Fibroblast of peridontal ligament (primary cell): ENCODE measurements around the gene ZNF524.
"Not testable (repeated sequence)": the region's sequence is repeated elsewhere in the genome, so short reads cannot be mapped to it uniquely, and the experiment has no call there.

ENCODE experiments used
- DNase-seq: peaks from one replicate; pipeline ENCODE4 v3.0.0-alpha.2; 2010; ENCODE audit errors: extremely low read depth

ZNF524 gene

DNA sequence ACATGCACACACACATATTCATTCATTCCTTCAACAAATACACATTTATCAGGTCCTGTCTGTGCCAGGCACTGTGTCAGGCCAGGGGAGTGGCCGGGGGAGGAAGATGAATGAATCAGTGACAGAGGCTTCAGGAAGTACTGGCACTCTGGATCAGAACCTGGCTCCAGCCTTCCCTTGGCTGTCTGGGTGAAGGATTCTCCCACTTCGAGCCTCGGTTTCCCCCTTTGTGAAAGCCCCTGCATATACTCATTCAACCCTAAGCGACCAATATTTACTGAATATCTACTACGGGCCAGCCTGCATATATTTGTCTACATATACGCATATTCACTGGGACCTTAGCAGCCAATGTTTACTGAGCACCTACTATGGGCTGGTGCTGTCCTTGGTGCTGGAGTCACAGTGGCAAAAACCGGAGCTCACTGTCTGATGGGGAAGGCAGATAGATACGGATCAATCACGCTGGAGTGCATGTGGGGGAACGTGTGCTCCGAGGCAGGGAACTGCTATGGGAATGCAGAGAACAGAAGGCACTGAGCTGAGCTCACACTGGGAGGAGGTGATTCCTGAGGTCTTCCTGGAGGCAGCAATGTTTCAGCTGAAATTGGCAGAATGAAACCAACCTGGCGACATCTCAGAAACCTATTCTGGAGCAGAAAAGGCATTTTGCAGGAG, 18.8 kb upstream of the ZNF524 start:
- DNase-seq = no peak

DNA sequence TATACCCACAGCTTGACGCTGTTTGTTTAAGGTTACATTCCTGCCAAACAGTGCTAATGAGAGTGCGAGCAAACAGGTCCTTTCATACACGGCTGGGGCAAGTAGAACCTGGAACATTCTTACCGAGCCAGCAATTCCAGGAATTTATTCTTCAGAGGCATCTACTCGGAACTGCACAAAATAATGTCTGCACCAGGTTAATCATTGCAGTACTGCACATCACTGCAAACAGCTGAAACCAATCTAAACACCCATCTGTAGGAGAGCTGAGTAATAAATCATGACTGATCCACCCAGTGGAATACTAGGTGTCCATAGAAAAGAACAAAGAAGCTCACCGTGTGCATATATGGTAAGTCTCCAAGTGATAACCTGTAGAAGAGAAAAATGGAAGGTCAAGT, 18.3 kb upstream of the ZNF524 start:
- no peak for DNase-seq

DNA sequence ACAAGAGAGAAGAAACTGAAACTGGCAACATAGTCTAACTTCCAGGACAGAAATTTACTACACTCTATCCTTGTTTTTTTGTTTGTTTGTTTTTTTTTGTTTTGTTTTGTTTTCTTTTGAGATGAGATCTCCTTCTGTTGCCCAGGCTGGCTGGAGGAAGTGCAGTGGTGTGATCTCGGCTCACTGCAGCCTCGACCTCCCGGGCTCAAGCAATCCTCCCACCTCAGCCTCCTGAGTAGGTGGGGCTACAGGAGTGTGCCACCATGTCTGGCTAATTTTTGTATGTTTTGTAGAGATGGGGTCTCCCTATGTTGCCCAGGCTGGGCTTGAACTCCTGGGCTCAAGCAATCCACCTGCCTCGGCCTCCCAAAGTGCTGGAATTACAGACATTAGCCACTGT, 17.8 kb upstream of the ZNF524 start:
- not testable (repeated sequence) for DNase-seq

DNA sequence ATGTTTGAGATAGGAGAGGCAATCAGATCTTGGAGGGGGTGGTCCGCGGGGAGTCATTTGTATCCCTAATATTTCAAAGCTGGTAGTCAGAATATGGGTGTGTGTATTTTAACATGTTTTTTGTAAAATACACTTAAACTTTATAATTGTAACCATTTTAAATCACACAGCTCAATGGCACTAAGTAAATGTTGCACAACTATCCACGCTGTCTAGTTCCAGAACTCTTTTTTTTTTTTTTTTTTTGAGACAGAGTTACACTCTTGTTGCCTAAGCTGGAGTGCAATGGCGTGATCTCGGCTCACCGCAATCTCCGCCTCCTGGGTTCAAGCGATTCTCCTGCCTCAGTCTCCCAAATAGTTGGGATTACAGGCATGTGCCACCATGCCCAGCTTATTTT, 16.2 kb upstream of the ZNF524 start:
- not testable (repeated sequence) for DNase-seq

DNA sequence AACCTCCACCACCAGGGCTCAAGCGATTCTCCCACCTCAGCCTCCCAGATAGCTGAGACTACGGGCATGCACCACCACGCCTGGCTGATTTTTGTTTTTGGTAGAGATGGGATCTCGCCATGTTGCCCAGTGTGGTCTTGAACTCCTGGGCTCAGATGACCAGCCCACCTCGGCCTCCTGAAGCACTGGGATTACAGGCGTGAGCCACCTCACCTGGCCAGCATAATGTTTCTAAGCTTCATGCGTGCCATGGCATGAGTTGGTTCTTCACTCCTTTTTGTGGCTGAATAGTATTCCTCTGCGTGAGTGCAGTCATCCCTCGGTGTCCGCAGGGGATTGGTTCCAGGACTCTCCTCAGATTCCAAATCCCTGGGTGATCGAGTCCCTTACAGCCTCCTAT, 15.2 kb upstream of the ZNF524 start:
- DNase-seq = no peak

DNA sequence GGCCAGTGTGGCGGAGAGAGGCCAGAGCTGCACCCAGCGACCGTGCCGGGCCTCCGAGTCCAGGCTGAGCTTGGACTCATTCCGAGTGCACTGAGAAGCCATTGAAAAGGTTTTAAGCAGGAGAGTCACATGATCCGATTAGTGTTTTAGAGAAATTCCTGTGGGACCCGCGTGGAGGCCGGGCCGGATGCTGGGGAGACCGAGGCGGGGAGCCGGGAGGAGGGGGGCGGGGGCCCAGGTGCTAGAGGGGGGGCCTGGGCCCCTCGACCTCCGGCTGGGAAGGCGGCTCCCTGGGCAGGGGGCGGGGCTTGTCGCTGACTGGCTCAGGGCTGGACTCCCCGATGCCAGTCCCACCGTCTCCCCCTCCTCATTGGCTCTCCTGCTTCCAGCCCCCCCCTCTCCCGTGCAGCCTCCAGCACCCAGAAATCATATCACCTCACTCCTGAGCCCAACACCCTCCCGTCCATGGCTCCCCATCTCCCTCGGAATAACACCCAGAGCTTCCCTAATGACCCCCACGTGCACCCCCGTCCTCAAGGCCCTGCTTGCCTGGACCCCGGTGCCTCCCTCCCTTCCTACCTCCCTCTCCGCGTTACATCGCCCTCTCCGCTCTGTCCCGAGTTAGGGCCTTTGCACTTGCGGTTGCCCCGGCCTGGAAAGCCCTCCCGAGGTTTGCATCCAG, 14.3 kb upstream of the ZNF524 start:
- peak; percentile 40 for DNase-seq

DNA sequence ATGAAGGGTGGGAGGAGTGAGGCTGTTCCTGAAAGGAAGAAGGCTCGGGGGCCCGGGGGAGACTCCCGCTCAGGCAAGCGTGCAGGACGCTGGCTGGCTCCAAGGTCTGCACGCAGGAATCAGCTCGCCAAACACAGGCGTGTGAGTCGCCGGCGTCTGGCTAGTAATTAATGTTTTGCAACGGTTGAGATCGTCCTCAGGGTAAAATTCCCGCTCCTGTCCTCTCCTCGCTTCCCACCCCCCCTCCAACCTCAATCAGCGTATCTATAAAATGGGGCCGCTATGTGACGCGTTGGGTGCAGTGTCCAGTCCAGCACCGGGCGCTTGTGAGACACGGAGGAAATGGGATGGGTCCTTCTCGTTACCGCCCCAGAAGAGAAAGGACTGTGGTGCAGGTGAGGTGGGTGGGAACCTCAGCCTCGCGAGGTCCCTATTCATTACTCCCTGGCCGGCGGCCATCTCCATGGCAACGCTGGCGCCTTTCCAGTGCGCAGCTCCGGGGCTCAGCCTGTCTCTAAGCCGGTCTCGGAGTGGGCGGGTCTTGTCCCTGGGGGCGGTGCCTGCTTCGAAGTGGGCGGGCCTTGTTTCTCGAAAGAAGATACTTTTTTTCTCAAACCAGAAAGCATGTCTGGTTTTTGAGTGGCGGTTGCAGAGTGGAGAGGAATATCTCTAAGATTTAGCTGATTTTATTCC, 13.0 kb upstream of the ZNF524 start:
- DNase-seq = peak; percentile 84

DNA sequence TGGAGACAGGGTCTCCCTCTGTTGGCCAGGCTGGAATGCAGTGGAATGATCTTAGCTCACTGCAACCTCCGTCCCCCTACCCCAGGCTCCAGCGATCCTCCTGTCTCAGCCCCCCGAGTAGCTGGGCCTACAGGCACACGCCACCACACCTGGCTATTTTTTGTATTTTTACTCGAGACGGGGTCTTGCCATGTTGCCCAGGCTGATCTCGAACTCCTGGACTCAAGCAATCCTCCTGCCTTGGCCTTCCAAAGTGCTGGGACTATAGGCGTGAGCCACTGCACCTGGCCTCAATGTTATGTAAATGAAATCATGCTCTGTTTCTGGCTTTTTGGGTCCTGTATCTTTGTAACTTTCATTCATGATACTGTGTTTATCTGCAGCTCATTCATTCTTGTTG, 11.3 kb upstream of the ZNF524 start:
- no peak for DNase-seq

DNA sequence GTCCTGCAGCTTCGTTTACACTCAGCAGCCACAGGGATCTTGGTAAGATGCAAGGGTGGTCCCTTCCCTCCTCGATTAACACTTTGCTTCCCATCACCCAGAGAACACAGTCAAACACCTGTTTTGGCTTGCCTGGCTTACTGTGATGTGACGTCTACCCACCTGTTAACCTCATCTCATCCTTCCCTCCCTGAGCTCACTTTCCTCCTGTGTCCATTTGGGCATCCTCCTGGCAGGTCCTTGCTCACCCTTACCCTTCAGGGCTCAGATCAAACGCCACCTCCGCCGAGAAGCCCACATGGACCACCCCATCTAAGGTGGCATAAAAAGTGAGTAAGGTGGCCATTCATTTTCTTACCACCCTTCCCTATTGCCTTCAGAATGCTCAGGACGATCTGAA, 10.0 kb upstream of the ZNF524 start:
- no peak for DNase-seq

DNA sequence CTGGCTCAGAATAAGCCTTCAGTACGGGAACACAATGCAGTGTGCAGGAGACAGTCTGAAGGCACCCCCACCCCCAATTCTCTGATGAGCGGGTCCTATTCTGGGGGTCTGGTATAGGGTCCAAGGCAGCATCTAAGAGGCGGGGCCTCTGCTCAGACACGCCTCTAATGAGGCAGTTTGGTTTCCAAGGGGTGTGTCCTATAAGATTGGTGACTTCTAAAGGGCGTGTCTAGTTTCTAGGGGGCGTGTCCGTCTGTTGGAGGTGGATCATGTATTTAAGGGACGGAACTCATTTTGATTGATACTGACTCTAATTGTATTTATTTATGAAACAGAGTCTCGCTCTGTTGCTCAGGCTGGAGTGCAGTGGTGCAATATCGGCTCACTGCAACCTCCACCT, 9.5 kb upstream of the ZNF524 start:
- no peak for DNase-seq

DNA sequence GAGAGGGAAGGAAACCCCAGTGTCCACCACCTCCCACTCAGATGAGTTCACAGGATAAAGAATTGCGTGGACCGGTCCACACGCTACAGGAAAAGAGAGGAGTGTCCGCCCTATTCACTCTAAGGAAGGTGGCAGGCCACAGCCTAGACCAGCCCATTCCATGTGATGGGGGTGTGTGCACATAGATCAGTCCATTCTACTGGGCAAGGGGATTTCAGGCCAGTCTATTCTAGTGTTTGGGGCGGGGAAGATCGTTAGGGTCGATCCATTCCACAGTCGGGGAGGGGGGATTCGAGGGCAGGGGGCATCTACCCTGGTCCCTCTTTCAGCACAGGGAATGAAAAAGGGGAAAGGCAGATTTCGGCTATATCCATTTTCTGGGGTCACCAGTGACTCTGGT, 8.5 kb upstream of the ZNF524 start:
- no peak for DNase-seq

DNA sequence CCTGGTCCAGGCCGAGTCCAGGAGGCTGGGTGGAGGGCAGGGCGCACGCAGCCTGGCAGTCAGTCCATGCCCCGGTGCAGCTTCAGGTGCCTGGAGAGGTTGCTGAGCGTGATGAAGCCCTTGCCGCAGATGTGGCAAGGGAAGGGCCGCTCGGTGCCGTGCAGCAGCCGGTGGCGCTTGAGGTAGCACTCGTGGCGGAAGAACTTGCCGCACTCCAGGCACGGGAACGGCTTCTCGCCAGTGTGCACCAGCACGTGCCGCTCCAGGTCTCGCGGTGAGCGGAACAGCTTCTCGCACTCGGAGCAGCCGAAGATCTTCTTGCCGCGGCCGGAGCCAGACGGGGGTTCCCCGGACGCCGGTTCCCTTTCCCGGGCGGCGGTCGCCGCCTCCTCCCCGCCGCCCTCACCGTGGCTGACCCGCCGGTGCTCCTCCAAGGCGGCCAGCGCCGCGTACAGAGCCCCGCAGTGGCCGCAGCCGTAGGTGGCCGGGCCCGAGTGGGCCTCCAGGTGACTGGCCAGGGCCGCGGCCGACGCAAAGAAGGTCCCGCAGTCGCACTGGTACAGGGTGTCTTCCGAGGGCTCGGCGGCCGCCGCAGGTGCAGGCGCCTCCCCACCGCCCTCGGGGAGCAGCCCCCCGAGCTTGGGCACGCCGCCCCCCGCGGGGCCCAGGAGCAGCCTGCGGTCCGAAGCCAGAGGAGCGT, 7.5 kb upstream of the ZNF524 start:
- DNase-seq = no peak

DNA sequence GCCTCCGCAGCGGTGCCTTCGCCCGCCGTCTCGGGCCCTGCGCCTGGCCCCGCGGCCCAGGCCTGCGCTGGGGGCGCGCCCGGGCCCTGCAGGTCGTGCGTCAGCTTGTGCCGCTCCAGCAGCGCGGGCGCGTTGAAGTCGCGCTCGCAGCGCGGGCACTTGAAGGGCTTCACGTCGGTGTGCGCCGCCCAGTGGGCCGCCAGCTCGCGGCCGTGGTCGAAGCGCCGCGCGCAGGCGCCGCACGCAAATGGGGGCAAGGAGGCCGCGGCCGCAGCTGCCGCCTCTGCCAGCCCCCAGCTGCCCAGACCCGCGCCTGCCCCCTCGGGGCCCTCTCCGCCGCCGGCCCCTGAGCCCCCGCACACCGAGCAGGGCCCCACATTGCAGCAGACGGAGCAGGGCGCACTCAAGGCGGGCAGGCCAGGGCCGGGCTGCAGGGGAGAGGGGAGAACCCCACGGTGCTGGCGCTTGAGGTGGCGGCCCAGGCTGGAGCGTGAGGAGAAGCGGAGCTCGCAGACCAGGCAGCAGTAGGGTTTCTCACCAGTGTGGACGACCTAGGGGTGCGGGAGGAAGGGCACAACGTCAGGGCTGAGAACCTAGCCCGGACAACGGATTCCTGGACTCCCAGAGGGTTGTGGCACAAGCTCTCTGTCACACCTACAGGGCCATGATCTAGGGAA, 6.9 kb upstream of the ZNF524 start:
- no peak for DNase-seq

DNA sequence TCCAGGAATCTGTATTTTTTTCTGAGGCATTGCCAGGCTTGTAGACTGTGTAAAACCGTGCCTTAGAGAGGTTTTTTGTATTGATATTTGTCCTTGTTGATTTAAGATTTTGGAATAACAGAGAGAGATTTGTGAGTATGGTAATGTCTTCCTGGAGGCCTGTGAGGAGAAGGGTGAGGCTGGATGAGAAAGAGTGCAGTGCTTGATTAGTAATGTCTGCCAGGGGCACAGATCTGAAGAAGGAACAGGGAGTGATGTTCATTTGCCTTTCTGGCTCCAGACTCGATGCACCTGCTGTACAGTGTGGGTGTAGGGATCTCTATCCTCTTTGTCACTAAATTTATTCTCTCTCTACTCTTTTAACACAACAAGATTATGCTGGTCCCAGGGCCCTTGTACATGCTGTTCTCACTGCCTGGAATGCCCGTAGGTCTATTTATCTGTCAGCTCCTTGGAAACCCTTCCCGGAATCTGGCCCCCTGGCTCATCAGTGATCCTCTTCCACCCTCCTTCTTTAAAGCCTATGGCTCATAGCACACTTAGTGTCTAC, 5.0 kb upstream of the ZNF524 start:
- DNase-seq = no peak

DNA sequence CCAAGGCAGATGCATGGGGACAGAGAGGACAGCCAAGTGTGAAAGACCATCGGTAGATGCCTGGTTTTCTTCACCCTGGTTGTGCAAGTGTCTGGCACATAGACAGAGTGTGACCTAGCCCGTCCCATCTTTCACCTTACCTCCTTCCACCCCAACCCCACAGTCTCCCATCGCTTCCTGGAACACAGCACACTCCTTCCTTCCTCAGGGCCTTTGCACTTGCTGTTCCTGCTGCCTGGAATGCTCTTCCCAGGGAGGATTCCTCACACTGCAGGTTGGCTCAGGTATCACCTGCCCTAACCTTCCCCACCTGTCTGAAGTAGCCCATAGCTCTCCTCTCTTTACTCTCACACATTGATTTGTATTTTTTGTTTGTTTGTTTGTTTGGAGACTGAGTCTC, 3.8 kb upstream of the ZNF524 start:
- DNase-seq = no peak

DNA sequence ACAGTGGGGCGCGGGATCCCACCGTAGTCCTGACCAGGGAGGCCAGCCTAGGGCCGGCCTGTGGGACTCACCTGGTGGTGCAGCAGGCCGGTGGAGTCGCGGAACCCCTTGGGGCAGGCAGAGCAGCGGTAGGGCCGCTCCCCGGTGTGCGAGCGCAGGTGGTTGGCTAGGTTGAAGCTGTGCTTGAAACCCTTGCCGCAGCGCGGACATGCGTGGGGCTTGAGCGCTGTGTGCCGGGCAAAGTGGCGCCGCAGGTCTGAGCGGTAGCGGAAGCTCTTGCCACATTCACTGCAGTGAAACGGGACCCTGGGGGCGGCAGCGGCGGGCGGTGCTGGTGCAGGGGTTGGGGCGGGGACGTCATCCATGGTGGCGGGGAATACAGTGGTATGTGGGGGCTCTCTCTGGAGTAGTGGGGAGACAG, 2.6 kb upstream of the ZNF524 start:
- DNase-seq = no peak

DNA sequence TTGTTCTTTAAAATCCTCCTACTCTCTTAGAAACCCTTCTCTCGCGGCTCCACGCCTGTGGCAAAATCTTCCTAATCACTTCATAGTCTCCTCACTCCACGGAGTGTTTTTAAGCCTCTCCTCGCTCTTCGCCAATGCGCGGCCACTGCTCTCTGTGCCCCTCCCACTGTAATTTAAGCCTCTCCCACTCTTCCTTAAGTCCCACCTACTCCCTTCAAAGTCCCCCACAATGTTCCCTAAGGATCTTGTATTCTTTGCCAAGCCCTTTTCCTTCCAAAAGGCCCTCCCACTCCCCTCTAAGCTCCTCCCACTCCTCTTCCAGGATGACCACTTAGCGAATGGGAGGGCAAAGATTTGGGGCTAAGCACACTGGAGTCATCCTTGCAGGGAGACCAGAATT, 2.1 kb upstream of the ZNF524 start:
- DNase-seq = no peak

DNA sequence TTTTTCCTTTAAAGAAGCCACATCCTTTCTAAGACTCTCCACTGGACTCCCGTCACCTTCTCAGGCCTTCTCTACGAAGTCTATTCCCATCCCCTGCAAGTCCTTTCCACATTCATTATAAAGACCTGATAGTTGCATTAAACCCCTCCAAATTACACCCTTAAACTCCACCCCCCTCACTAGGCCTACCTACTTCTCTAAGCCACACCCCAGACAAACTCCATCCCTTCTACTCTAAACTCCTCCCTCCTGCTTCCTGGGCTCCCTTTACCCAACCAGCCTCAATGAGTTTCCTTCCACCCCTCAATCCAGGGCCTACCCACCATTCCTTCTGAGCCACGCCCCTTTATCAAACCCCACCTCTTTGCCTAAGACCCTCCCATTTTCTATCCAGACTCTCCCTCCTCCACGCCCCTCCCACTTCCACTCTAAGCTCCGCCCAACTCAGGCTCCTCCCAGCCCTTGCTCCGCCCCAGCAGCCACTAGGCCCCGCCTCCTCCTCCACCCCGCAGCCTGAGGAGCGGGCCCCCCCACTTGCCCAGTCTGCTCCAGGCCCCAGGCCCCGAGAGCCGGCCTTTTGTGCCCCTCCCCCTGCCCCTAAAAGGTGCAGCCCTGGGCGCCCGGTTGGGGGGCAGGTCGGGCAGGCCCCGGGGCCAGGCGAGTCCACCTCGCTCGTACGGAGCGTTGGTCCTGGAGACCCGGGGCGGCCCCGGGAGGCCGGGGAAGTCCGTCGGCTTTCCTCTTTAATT, 1.2 kb upstream of the ZNF524 start:
- peak; percentile 96 for DNase-seq

DNA sequence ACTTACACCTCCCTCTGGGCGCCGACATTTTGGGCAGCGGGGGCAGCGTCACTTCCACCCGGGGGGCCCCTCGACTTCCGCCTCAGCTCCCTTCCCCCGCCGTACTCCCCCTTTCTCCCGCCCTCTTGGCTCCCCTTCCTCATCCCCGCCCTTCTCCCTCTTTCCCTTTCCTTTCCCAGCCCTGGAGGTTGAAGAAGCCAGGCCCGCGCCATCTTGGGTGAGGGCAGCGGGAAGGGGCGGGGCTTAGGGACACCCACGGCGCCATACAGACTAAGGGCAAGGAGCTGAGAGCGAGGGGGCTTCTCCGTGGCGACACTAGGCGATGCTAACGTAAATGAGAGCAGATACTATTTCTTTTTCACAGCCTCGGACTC, 633 bp upstream of the ZNF524 start, which contains the start of gene FIZ1:
Gene FIZ1 (minus strand): TSS at position 50 of the 374 bp plus-strand sequence. CDS start 1,652 bp downstream, outside the sequence.
- peak; percentile 99 for DNase-seq

DNA sequence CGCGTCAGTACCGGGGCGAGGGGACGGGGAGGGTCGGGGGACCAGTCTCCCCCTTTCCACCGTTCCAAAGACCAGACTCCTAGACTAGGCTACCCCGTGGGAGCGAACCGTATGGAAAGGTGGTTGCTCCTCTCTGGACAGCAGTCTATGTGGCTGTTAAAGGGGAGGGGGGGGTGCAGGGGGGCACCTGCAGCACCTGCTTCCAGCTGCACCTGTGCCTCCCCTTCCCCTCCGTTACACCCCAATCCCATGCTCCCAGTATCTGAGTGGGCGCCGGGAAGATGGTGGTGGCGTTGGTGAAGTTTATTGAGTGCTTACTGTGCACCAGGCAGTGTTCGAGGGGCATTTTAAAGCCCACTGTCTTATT, 557 bp downstream of the ZNF524 start:
- DNase-seq = no peak

DNA sequence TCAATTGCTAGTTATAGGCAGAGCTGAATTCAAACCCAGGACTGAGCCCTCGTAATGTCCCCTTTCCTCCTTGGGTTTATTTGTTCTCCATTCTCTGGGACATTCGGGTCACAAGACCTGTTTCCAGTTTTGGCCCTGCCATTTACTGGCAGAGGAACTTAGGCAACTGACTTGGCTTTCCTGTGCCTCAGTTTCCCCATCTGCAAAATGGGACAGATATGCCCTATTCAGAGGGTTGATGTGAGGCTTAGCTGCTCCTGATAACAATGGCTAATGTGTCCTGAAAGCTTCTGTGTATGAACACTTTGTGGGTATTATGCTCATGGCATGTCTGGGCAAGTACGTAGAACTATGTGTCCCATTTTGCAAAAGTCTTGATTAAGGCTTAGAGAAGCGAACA, 996 bp downstream of the ZNF524 start:
- no peak for DNase-seq
